H1 (cell line): ENCODE results near the gene GTF2IRD1. TPM values are rescaled to one million over a fixed set of nuclear protein-coding genes. Genes with fewer than 3 reads are reported as not detected.

Experiments used
- CTCF ChIA-PET: fragments of 300-600 bp; sonication (Branson Sonifier 250); formaldehyde crosslinking; loops from one replicate; lab custom pipeline; 2021; ENCODE audit not compliant: partially characterized antibody; lab: Charles Lee
- POLR2A ChIA-PET: fragments of 300-600 bp; sonication (Branson Sonifier 250); formaldehyde crosslinking; loops from one replicate; lab custom pipeline; 2021; ENCODE audit warnings: inconsistent platforms; ENCODE audit not compliant: partially characterized antibody; lab: Charles Lee
- DNase-seq, 2 experiments: peaks; one replicate each; pipeline versions ENCODE4 v3.0.0 to v3.0.0-alpha.2; 2010 to 2022; ENCODE audit warnings: low spot score in 2 of 2, low read depth in 1 of 2, mixed read lengths in 1 of 2
- FAIRE-seq: peaks from 2 replicates; lab custom pipeline; 2011; peaks lifted over from hg19 to GRCh38; lab: Jason Lieb, UNC
- H2AFZ ChIP-seq: 2 replicates; pipeline ENCODE4 v1.8.1; 2012; ENCODE audit warnings: low read length, inconsistent platforms
- H2AK5ac ChIP-seq: 2 replicates; pipeline ENCODE4 v1.6.1; 2013; ENCODE audit warnings: low read depth, low read length
- H2BK120ac ChIP-seq: replicated peaks from 2 replicates; pipeline ENCODE3; 2013; ENCODE audit warnings: low read depth, low read length, inconsistent platforms
- H2BK12ac ChIP-seq: 2 replicates; pipeline ENCODE4 v1.6.1; 2013; ENCODE audit warnings: low read depth, low read length
- H2BK15ac ChIP-seq: 2 replicates; pipeline ENCODE4 v1.6.1; 2013; ENCODE audit warnings: low read length
- H2BK20ac ChIP-seq: 2 replicates; pipeline ENCODE4 v1.6.1; 2013; ENCODE audit warnings: low read length
- H2BK5ac ChIP-seq: 2 replicates; pipeline ENCODE4 v1.6.1; 2013; ENCODE audit warnings: low read depth, low read length
- H3K14ac ChIP-seq: 2 replicates; pipeline ENCODE4 v1.6.1; 2013; ENCODE audit warnings: inconsistent platforms; ENCODE audit not compliant: insufficient read length
- H3K18ac ChIP-seq: 2 replicates; pipeline ENCODE4 v1.6.1; 2013; ENCODE audit warnings: low read length; ENCODE audit errors: extremely low read depth
- H3K23ac ChIP-seq: 2 replicates; pipeline ENCODE4 v1.6.1; 2013; ENCODE audit warnings: inconsistent platforms; ENCODE audit not compliant: insufficient read length
- H3K23me2 ChIP-seq: 2 replicates; pipeline ENCODE4 v1.6.1; 2013; ENCODE audit warnings: low read depth, low read length
- H3K27ac ChIP-seq: 2 replicates; pipeline ENCODE4 v1.6.1; 2011; ENCODE audit warnings: low read depth, low read length, inconsistent platforms
- H3K27me3 ChIP-seq, 4 experiments: replicated peaks in 1 of 4; 1 replicate in 1 of 4; 2 replicates in 3 of 4; pipeline versions ENCODE4 v1.6.1 to v1.8.1; 2011 to 2013; ENCODE audit warnings: low read length in 3 of 4, mild to moderate bottlenecking in 3 of 4, inconsistent platforms in 2 of 4, mixed read lengths in 2 of 4, moderate library complexity in 1 of 4; ENCODE audit not compliant: control insufficient read depth in 3 of 4, insufficient read depth in 3 of 4; ENCODE audit errors: extremely low read depth in 1 of 4
- H3K36me3 ChIP-seq, 4 experiments: 2 replicates each; pipeline versions ENCODE4 v1.6.1 to v1.8.1; 2011 to 2013; ENCODE audit warnings: mild to moderate bottlenecking in 4 of 4, low read length in 3 of 4, moderate library complexity in 2 of 4, control low read depth in 1 of 4, inconsistent platforms in 1 of 4; ENCODE audit not compliant: insufficient read depth in 4 of 4, control insufficient read depth in 2 of 4
- H3K4ac ChIP-seq: replicated peaks from 2 replicates; pipeline ENCODE3; 2013; ENCODE audit warnings: low read length, low read depth, mixed read lengths, inconsistent platforms; ENCODE audit not compliant: insufficient read length
- H3K4me1 ChIP-seq, 4 experiments: replicated peaks in 1 of 4; 1 replicate in 1 of 4; 2 replicates in 3 of 4; pipeline versions ENCODE4 v1.6.1 to v1.8.1; 2011 to 2013; ENCODE audit warnings: low read length in 3 of 4, inconsistent platforms in 2 of 4, mixed read lengths in 1 of 4; ENCODE audit not compliant: insufficient read depth in 4 of 4, control insufficient read depth in 3 of 4
- H3K4me2 ChIP-seq, 2 experiments: 2 replicates each; pipeline versions ENCODE4 v1.6.1 to v1.8.1; 2011 to 2013; ENCODE audit warnings: low read depth in 2 of 2, low read length in 2 of 2, control low read depth in 1 of 2, inconsistent platforms in 1 of 2, mild to moderate bottlenecking in 1 of 2; ENCODE audit not compliant: insufficient read depth in 1 of 2
- H3K4me3 ChIP-seq, 4 experiments: fragments of 200-600, 300-600 bp in 1 of 4; sonication (generic), shearing (Covaris generic), sonication (Bioruptor Twin) in 1 of 4; 2 replicates each; pipeline versions ENCODE4 v1.5.1 to v1.8.1; 2011 to 2016; ENCODE audit warnings: low read length in 4 of 4, low read depth in 3 of 4, control low read depth in 2 of 4, inconsistent platforms in 2 of 4, mild to moderate bottlenecking in 2 of 4, mixed read lengths in 1 of 4, moderate library complexity in 1 of 4; ENCODE audit not compliant: insufficient read depth in 2 of 4; ENCODE audit errors: extremely low read depth in 1 of 4
- H3K56ac ChIP-seq: replicated peaks from 2 replicates; pipeline ENCODE3; 2013; ENCODE audit warnings: low read depth, mild to moderate bottlenecking, mixed read lengths, low read length, inconsistent platforms; ENCODE audit not compliant: insufficient read length
- H3K79me1 ChIP-seq: 2 replicates; pipeline ENCODE4 v1.6.1; 2013; ENCODE audit warnings: low read depth, low read length, control low read depth
- H3K79me2 ChIP-seq, 2 experiments: 2 replicates each; pipeline versions ENCODE4 v1.6.1 to v1.8.1; 2012 to 2013; ENCODE audit warnings: low read length in 2 of 2, mild to moderate bottlenecking in 2 of 2, inconsistent platforms in 1 of 2; ENCODE audit not compliant: insufficient read depth in 2 of 2, control insufficient read depth in 1 of 2
- H3K9ac ChIP-seq, 4 experiments: replicated peaks in 1 of 4; 1 replicate in 1 of 4; 2 replicates in 3 of 4; pipeline versions ENCODE4 v1.6.1 to v1.8.1; 2011 to 2013; ENCODE audit warnings: low read depth in 3 of 4, low read length in 3 of 4, control low read depth in 2 of 4, mild to moderate bottlenecking in 2 of 4, moderate library complexity in 2 of 4, inconsistent platforms in 1 of 4; ENCODE audit errors: extremely low read depth in 1 of 4
- H3K9me3 ChIP-seq, 2 experiments: 2 replicates each; pipeline versions ENCODE4 v1.6.1 to v1.8.1; 2012 to 2013; ENCODE audit warnings: mild to moderate bottlenecking in 2 of 2, moderate library complexity in 2 of 2, control low read depth in 1 of 2, inconsistent platforms in 1 of 2, low read depth in 1 of 2, low read length in 1 of 2, mixed read lengths in 1 of 2; ENCODE audit not compliant: insufficient read depth in 2 of 2
- H4K20me1 ChIP-seq, 2 experiments: replicated peaks in 1 of 2; 2 replicates each; pipeline versions ENCODE3 to v1.8.1; 2011 to 2013; ENCODE audit warnings: inconsistent platforms in 2 of 2, low read length in 2 of 2, mild to moderate bottlenecking in 1 of 2; ENCODE audit not compliant: insufficient read depth in 2 of 2, control insufficient read depth in 1 of 2
- H4K5ac ChIP-seq: 2 replicates; pipeline ENCODE4 v1.6.1; 2013; ENCODE audit warnings: low read length, low read depth, mixed read lengths, inconsistent platforms; ENCODE audit not compliant: insufficient read length
- H4K8ac ChIP-seq: 2 replicates; pipeline ENCODE4 v1.8.0; 2013; ENCODE audit warnings: mild to moderate bottlenecking, moderate library complexity, low read length, inconsistent platforms; ENCODE audit not compliant: insufficient read depth; ENCODE audit errors: extremely low read depth
- H4K91ac ChIP-seq: replicated peaks from 2 replicates; pipeline ENCODE3; 2013; ENCODE audit warnings: low read length, mixed read lengths, inconsistent platforms; ENCODE audit not compliant: insufficient read length
- CBX5 ChIP-seq: fragments of 300-800, 300-1000 bp; sonication (generic); IDR thresholded peaks from 2 replicates; pipeline ENCODE4 v1.7.1; 2016; ENCODE audit warnings: antibody characterized with exemption, low read length, low read depth
- KDM4A ChIP-seq: IDR thresholded peaks from one replicate; pipeline ENCODE4 v1.7.1; 2012; ENCODE audit warnings: low read depth, mild to moderate bottlenecking, moderate library complexity, low read length, inconsistent platforms; ENCODE audit not compliant: severe bottlenecking
- POLR2A ChIP-seq, 2 experiments: IDR thresholded peaks; 1 replicate in 1 of 2; 2 replicates in 1 of 2; pipeline ENCODE4 v1.6.1; 2011; ENCODE audit warnings: low read depth in 2 of 2, low read length in 2 of 2, mild to moderate bottlenecking in 2 of 2; ENCODE audit errors: control extremely low read depth in 1 of 2
- SIX5 ChIP-seq: IDR thresholded peaks from 2 replicates; pipeline ENCODE4 v1.6.1; 2011; ENCODE audit warnings: mild to moderate bottlenecking, low read depth, low read length
- WGBS, 2 experiments: shearing (Covaris generic) in 1 of 2; methylation state at CpG; one replicate each; pipeline versions ENCODE4 v1.1.6 to v1.1.7; 2013 to 2015; ENCODE audit warnings: low lambda C conversion rate in 2 of 2, mixed read lengths in 2 of 2, inconsistent platforms in 1 of 2, low coverage in 1 of 2, missing lambda C conversion rate in 1 of 2; ENCODE audit not compliant: insufficient replicate concordance in 2 of 2, insufficient coverage in 1 of 2, insufficient read length in 1 of 2; ENCODE audit errors: extremely low coverage in 1 of 2, missing lambda C conversion rate in 1 of 2; 5-methylcytosine and 5-hydroxymethylcytosine counted together
- polyA plus RNA-seq, 7 experiments: library from polyadenylated mRNA; depleted of rRNA in 3 of 7; stranded (reverse) in 5 of 7; unstranded in 2 of 7; fragments of >200 nt in 5 of 7; fragments of 200-250 nt in 2 of 7; gene quantifications; 1 replicate in 5 of 7; 2 replicates in 1 of 7; 4 replicates in 1 of 7; pipeline versions ENCODE4 v1.2.1 to v1.2.3, GENCODE V29; 2011 to 2013; ENCODE audit warnings: missing spikeins in 2 of 7, mixed read lengths in 2 of 7
- total RNA-seq: library from RNA; stranded (reverse); fragmentation: NEBNext Ultra II Directional; extraction: Animal tissue kit (Norgen Biotek cat#: 25700); gene quantifications from 2 replicates; pipeline ENCODE4 v1.2.1, GENCODE V29; 2021

The GTF2IRD1 gene
- total and polyA plus RNA-seq, 2 of the 8 experiments (the other 6 are each of a cell fraction or from before 2014, with no cell fraction given) = 27.4 to 45.4 TPM

DNA sequence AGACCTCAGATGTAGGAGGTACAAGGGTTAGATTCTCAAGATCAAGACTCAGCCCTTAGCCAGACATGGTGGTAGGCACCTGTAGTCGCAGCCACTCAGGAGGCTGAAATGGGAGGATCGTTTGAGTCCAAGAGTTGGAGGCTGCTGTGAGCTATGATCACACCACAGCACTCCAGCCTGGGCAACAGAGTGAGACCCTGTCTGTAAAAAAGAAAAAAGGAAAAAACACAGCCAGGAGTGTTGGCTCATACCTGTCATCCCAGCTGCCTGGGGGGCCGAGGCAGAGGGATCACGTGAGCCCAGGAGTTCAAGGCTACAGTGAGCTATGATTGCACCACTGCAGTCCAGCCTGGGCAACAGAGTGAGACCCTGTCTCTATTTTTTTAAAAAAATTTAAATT is 69.3 kb downstream of the GTF2IRD1 start:
- H4K5ac ChIP-seq = no peak overlapping the region
- no peaks in the 10 kb centered on the region for H3K9me3 ChIP-seq
- no peak overlapping the region for H2BK5ac ChIP-seq
- H2AFZ ChIP-seq = no peak overlapping the region
- H2BK20ac ChIP-seq = no peak overlapping the region
- CTCF ChIA-PET = interaction anchor here (0.7 to 1.1 kb wide), 2 partner anchors 56 to 73 kb away, joined by 3 read pairs; no protein-coding TSS in a partner anchor
- no peaks in the 10 kb centered on the region for H3K27me3 ChIP-seq
- H4K91ac ChIP-seq = no peak overlapping the region
- no peak overlapping the region for H3K14ac ChIP-seq
- no peak overlapping the region for H3K23ac ChIP-seq
- H2BK12ac ChIP-seq = no peak overlapping the region
- no peaks in the 10 kb centered on the region for H3K79me2 ChIP-seq
- H3K9ac ChIP-seq = no peak overlapping the region
- peaks cover 4 to 40% (median 25%) of the 10 kb centered on the region in 4 experiments; a peak in 7 of 8 replicates for H3K36me3 ChIP-seq
- no peak overlapping the region for H2AK5ac ChIP-seq
- no peak overlapping the region for H3K18ac ChIP-seq
- H3K4ac ChIP-seq = no peak overlapping the region
- H2BK15ac ChIP-seq = no peak overlapping the region
- H3K4me1 ChIP-seq = peaks cover 0 to 11% (median 3%) of the 10 kb centered on the region in 4 experiments; a peak in 3 of 7 replicates
- H3K23me2 ChIP-seq = no peaks in the 10 kb centered on the region
- no peak overlapping the region for H4K8ac ChIP-seq
- 90% methylated on average over 4 of the region's 4 CpGs; no CpG with 5 or more reads in 1 of the 2 experiments for WGBS, 2 experiments
- H3K56ac ChIP-seq = no peak overlapping the region
- POLR2A ChIA-PET = no interaction called here
- DNase-seq (no peak), FAIRE-seq (no peak)
- H2BK120ac ChIP-seq = no peak overlapping the region
- no peak overlapping the region for H3K27ac ChIP-seq
- no peak overlapping the region for H3K4me3 ChIP-seq
- H3K4me2 ChIP-seq = no peak overlapping the region
- no peaks in the 10 kb centered on the region for H3K79me1 ChIP-seq
- H4K20me1 ChIP-seq = peaks cover 2 to 3% of the 10 kb centered on the region in 2 experiments
- TF ChIP-seq POLR2A (IDR thresholded peaks at IDR 0.05; ENCODE audit: control extremely low read depth in 1 of 2, low read depth in 2 of 2, low read length in 2 of 2) (no peak), SIX5 (no peak), CBX5 (no peak), KDM4A (no peak)
